GM21526 (cell line): ENCODE measurements around the gene PIK3C2G.
"Not testable (repeated sequence)": the region's sequence is repeated elsewhere in the genome, so short reads cannot be mapped to it uniquely, and the experiment has no call there.

Experiments
- ATAC-seq: cut with Tn5 transposase; IDR thresholded peaks from one replicate; pipeline ENCODE4 v1.9.1; 2021; ENCODE audit warnings: moderate library complexity; ENCODE audit not compliant: unreplicated experiment, low FRiP score

Gene PIK3C2G

DNA sequence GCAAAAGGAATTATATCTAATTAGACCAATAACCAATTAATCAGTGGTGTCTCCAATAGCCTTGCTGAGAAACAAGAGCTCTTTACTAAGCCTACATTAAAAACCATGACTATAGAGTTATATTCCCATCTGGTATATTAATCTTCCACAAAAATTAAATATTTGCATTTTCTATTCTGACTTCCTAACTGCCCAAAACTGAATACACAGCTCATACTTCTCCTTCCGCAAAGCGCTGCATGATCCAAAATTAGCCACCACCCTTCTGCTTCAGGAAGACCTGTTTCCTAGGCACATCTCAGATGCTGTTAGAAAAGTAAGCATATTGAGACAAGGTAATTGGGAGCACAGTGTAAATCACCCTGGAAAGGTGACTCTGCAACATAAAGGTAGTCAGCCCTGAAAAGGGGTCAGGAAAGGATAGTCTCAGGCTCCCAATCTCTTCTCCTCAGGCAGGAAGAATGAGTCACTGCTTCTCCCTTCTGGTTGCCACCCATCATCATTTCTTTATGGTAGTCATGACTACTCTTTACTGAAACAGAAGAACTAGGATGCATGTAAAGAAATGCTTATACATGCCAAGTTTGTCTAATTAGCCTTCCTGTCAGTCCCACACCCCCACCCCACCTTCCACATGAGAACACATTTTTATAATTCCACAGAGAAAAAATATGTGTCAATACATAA, 422.2 kb downstream of the PIK3C2G start:
- ATAC-seq = no peak

DNA sequence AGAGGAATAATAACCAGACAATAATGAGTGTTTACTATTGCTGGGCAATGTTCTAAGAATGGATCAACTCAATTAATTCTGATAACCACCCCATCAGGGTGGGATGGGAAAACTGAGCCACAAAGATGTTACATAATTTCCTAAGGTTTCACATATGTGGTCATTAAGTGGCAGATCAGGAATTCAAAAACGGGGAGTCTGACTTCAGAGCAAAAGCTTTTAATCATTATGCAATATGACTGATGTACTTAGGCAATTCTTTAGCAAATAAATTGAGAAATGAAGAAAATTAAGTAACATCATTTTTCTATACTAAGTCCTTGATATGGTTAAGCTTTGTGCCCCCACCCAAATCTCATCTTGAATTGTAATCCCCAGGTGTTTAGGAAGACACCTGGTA, 423.1 kb downstream of the PIK3C2G start:
- ATAC-seq = no peak

DNA sequence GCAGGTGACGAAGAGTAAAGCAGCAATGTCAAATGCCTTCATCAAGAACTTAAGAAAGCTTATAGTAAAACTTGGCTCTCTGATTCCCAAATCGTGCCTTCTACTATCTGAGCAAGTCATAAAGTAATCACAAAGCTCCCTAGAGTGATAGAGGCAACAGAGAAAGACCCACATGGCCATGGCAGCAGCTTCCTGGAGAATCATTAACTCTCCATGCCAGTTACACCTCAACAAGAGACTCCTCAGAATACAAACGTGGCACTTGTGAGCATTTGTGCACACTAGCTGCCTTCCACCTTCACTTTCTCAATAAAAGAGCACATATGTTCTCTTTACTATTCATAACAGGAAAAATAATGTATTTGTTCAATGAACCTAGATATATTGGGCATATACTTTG, 428.5 kb downstream of the PIK3C2G start:
- no peak for ATAC-seq

DNA sequence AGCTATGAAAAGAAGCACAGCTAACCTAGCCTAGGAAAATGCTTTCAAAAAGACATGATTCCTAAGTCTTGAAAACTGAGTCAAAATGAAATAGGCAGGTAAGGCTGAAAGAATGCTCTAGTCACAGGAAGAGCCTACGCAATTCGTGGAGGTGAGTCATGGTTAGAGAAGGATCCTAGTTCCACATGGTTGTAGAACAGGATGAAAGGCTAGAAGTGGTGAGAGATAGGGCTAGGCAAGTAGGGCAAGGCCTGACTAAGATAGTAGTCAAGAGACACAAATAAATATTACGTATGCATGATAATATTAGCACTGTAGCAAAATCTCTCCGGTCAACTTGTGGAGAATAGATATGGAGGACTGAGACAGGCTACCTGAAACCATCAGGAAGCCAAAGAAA, 429.3 kb downstream of the PIK3C2G start:
- ATAC-seq = no peak

DNA sequence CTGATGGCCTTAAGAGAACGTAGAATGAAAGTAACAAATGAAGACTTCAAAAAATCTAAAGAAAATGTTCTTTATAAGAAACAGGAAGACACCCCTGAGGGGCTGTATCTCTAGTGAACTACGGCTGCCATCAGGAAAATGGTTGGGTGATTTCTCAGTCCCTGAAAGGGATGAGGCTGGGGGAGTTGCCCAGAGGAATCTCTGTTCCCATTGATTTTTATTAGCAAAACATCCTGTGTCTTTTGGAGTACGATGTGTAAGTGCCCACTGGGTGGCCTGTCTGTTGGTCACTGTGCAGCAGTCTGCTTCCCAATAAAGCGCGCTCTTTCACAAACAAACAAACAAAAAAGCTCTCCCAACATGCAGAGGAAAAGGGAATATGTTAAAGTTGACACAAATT, 432.7 kb downstream of the PIK3C2G start:
- not testable (repeated sequence) for ATAC-seq

DNA sequence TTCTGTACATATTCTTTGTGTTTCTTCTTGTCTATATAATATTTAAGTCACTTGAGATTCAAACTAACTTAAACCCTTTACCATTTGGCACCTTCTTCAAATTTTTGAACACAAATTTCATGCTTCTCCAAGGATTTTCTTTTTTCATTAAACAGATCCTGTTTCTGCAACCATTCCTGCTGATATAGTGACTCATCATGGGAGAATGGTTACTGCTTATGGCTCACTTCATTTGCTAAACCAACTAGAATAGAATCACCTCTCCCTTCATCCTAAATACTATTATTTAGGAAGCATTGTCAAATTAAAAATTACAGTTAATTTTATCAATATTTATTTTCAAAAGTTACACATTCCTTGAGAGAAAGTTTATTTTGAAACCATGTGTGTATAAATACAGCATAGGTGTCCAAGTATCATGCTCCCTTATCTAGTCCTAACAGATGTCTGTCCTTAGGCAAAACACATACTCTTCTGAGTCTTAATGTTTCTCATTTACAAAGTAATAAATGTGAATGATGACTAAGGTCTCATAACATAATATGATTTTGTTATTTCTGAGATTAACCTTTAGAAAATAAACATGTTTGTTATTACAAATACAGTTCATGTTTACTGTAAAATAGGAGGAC, 435.8 kb downstream of the PIK3C2G start:
- ATAC-seq = no peak
